Loucy (cell line): ENCODE results near the gene SF3B3.

Experiments
- H2AFZ ChIP-seq: fragments of 200-600 bp; sonication (generic); 2 replicates; pipeline ENCODE4 v1.6.0; 2016; ENCODE audit warnings: antibody characterized with exemption, mild to moderate bottlenecking, low read length, moderate library complexity
- H3F3A ChIP-seq: fragments of 200-600 bp; 2 replicates; pipeline ENCODE4 v1.6.0; 2016; ENCODE audit warnings: antibody characterized with exemption, low read depth, mild to moderate bottlenecking
- H3K27me3 ChIP-seq: fragments of 200-600 bp; sonication (generic); 2 replicates; pipeline ENCODE4 v1.6.1; 2014; ENCODE audit warnings: low read length, mild to moderate bottlenecking; ENCODE audit not compliant: insufficient read depth, poor library complexity, severe bottlenecking
- H3K36me3 ChIP-seq: fragments of 200-600 bp; sonication (generic); 2 replicates; pipeline ENCODE4 v1.6.1; 2016; ENCODE audit warnings: low read length; ENCODE audit not compliant: insufficient read depth
- H3K4me1 ChIP-seq: fragments of 200-600 bp; sonication (generic); 2 replicates; pipeline ENCODE4 v1.5.1; 2014; ENCODE audit warnings: low read length, mild to moderate bottlenecking; ENCODE audit not compliant: insufficient read depth, poor library complexity, severe bottlenecking
- H3K4me2 ChIP-seq: fragments of 200-600 bp; sonication (generic); 2 replicates; pipeline ENCODE4 v1.6.0; 2014; ENCODE audit warnings: antibody characterized with exemption, low read length, low read depth, mild to moderate bottlenecking; ENCODE audit not compliant: poor library complexity, severe bottlenecking
- H3K4me3 ChIP-seq: fragments of 200-600 bp; sonication (generic); 2 replicates; pipeline ENCODE4 v1.5.1; 2014; ENCODE audit warnings: low read length, mild to moderate bottlenecking, mixed read lengths; ENCODE audit not compliant: poor library complexity, severe bottlenecking
- H3K79me2 ChIP-seq: fragments of 200-600 bp; sonication (generic); 2 replicates; pipeline ENCODE4 v1.6.1; 2014; ENCODE audit warnings: low read length; ENCODE audit not compliant: insufficient read depth
- H3K9ac ChIP-seq: fragments of 200-600 bp; sonication (generic); 2 replicates; pipeline ENCODE4 v1.6.0; 2014; ENCODE audit warnings: mild to moderate bottlenecking, low read depth, low read length, moderate library complexity; ENCODE audit not compliant: poor library complexity, severe bottlenecking
- H3K9me2 ChIP-seq: fragments of 200-600 bp; sonication (generic); replicated peaks from 2 replicates; pipeline ENCODE4 v1.6.1; 2016; ENCODE audit warnings: low read depth, low read length, mixed read lengths
- H3K9me3 ChIP-seq: fragments of 200-600 bp; sonication (generic); 2 replicates; pipeline ENCODE4 v1.6.1; 2014; ENCODE audit warnings: mild to moderate bottlenecking, antibody characterized with exemption, low read length, low read depth; ENCODE audit not compliant: insufficient read depth
- H4K20me1 ChIP-seq: fragments of 200-600 bp; sonication (generic); 2 replicates; pipeline ENCODE4 v1.6.0; 2014; ENCODE audit warnings: antibody characterized with exemption, low read length, mild to moderate bottlenecking; ENCODE audit not compliant: insufficient read depth, poor library complexity, severe bottlenecking
- CTCF ChIP-seq: fragments of 200-600 bp; sonication (generic); conservative IDR thresholded peaks from 2 replicates; pipeline ENCODE4 v1.5.1; 2014; ENCODE audit warnings: mild to moderate bottlenecking, antibody characterized with exemption, low read length
- EZH2phosphoT487 ChIP-seq: fragments of 200-600 bp; IDR thresholded peaks from 2 replicates; pipeline ENCODE4 v1.6.1; 2018; ENCODE audit warnings: antibody characterized with exemption, mild to moderate bottlenecking, moderate library complexity, borderline replicate concordance

The SF3B3 gene

GRCh38 chr16:70591615-70592014, 68.0 kb downstream of the SF3B3 start:
- no peaks in the 10 kb centered on the region for H3K4me1 ChIP-seq
- TF ChIP-seq CTCF, result no peak
- no peak for TF ChIP-seq EZH2phosphoT487
- no peak overlapping the region for H2AFZ ChIP-seq
- no peaks in the 10 kb centered on the region for H3K9me2 ChIP-seq
- no peaks in the 10 kb centered on the region for H3K79me2 ChIP-seq
- no peaks in the 10 kb centered on the region for H3K36me3 ChIP-seq
- H3F3A ChIP-seq, result no peaks in the 10 kb centered on the region
- no peak overlapping the region for H3K9ac ChIP-seq
- no peak overlapping the region for H3K4me3 ChIP-seq
- no peaks in the 10 kb centered on the region for H3K27me3 ChIP-seq
- no peak overlapping the region for H3K4me2 ChIP-seq
- H3K9me3 ChIP-seq, result no peaks in the 10 kb centered on the region
- no peaks in the 10 kb centered on the region for H4K20me1 ChIP-seq

- H3K9ac ChIP-seq, result no peak overlapping the region
- no peak overlapping the region for H2AFZ ChIP-seq
- no peaks in the 10 kb centered on the region for H3K36me3 ChIP-seq
- no peaks in the 10 kb centered on the region for H3K4me1 ChIP-seq
- H4K20me1 ChIP-seq, result no peaks in the 10 kb centered on the region
- H3K9me2 ChIP-seq, result no peaks in the 10 kb centered on the region
- H3K4me2 ChIP-seq, result no peak overlapping the region
- H3F3A ChIP-seq, result no peaks in the 10 kb centered on the region
- H3K79me2 ChIP-seq, result no peaks in the 10 kb centered on the region
- TF ChIP-seq CTCF (no peak), EZH2phosphoT487 (no peak)
- no peaks in the 10 kb centered on the region for H3K27me3 ChIP-seq
- no peaks in the 10 kb centered on the region for H3K9me3 ChIP-seq
- H3K4me3 ChIP-seq, result no peak overlapping the region
Measured at GRCh38 chr16:70592106-70592571, 68.5 kb downstream of the SF3B3 start.

GRCh38 chr16:70593544-70593943, 69.9 kb downstream of the SF3B3 start:
- no peaks in the 10 kb centered on the region for H3F3A ChIP-seq
- no peak overlapping the region for H3K4me2 ChIP-seq
- H3K79me2 ChIP-seq, result no peaks in the 10 kb centered on the region
- no peaks in the 10 kb centered on the region for H3K36me3 ChIP-seq
- no peaks in the 10 kb centered on the region for H4K20me1 ChIP-seq
- no peaks in the 10 kb centered on the region for H3K4me1 ChIP-seq
- H3K9me2 ChIP-seq, result no peaks in the 10 kb centered on the region
- H3K27me3 ChIP-seq, result no peaks in the 10 kb centered on the region
- no peaks in the 10 kb centered on the region for H3K9me3 ChIP-seq
- no peak overlapping the region for H2AFZ ChIP-seq
- H3K4me3 ChIP-seq, result no peak overlapping the region
- TF ChIP-seq CTCF (no peak), EZH2phosphoT487 (no peak)
- H3K9ac ChIP-seq, result no peak overlapping the region
